Stimulated activated naive CD4-positive, alpha-beta T cell (primary cell): Measurements from ENCODE around the gene PTPRU.

Experiments used
- DNase-seq, 6 experiments: peaks; one replicate each; lab custom pipeline; 2025; lab: John Stamatoyannopoulos, UW

PTPRU gene

DNA sequence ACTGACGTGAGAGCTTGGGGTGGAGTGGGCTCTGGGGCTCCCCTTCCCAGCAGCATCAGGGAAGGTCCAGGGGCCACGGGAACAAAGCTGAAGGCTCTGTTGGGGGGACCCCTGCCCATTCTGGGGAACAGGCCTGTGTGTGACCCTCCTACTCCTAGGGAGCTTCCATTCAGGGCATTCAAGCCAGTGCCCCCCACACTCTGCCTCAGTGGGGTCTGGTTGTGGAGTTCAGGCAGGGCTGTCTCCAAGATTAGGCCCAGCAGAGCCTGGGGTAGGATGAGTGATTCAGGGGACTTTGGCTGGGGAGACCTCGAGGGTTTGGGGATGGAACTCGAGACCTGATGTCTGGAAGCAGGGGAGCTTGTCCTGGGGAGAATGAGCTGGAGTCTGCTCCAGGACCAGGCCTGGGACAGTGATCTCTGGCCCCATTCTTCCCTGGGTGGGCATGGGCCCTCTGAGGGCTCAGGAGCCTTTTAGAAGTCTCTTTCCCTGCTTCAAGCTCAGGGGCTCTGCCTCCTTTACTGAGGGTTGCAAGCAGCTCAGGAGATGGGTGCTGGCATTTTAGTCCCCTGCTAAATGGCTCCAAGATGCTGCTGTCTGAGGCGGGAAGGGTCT lies 81.7 kb downstream of the PTPRU start:
- no peak for DNase-seq

DNA sequence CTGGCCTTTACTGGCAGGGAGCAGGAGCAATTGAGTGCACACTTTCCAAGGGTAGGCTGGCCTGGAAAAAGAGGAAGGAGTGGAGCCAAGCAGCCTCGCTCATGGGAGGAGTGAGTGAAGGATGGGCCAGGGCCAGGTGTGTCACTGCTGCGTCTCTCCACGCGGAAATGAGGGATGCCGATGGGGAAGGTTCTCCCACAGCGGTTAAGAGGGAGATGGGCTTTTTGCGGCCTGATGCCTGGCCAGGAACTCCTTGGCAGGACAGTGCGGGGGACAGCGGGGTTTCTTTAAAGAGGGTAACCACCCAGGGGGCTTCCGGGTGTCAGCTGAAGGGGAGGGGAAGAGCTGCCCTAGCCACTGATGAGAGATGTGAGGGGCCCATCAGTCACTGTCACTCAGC lies 82.4 kb downstream of the PTPRU start:
- DNase-seq, result no peak

DNA sequence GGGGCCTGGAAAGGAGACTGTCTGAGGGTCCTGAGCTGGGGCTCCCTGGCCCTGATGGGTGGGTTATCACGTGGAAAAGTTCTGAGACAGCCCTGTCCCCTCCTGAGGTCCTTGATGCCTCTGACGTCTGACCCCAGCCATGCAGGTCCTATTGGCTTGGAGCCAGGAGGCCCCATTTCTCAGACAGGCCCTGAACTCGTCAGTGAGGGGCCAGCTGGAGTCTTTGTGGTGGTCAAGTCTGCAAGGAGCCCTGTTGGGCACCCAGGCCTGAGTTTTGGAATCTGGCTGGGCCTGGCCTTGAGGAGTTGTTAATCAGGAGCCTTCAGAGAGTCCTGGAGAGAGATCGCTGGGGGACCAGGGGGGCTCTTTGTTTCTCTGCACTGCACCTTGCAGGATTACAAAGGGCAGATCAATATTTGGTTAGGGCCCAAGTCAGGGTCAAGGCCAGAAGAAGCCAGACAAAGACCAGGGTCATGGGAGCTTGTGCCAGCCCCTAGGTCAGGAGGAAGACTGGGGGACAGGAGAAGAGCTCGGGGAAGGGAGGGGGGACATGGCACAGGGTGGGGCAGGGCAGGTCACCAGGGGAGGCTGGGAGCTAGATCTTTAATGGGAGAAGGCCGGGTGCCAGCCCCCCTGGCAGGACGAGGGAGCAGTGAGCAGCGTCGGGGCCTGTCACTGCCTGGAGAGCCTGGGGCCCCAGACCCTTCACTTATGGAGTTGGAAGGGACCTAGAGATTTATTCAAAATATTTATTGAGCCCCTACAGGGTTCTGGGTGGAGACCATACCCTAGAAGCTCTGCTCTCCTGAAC lies 83.2 kb downstream of the PTPRU start:
- no peak for DNase-seq

DNA sequence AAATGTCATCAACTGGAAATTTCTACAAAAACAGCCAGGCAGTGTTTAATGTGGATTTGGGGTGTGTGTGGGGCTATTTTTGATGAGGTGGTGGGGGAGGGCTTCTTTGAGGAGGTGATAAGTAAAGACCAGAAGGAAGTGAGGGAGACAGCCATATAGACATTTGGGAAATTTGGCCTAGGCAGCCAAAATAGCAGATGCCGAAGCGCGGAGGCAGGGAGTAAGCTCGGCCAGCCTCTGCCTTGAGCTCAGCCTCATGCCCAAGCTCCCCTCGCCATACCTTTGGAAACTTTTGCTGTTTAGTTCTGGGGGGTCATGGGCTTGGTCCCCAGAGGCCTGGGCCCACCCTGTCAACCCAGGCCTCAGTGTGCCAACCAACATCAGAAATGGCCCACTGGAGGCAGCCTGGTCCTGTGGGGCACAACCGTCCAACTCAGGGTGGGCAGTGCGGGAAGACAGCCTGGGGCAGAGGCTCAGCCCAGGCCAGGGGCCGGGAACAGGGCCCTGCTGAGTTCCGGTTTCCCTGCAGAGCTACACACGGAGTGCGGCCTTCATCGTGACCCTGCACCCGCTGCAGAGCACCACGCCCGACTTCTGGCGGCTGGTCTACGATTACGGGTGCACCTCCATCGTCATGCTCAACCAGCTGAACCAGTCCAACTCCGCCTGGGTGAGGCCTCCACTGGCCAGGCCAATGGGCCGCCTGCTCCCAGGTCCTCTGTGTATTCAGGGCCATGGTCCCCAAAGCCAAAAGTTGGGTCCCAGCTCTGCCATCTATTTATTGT lies 84.0 kb downstream of the PTPRU start:
- DNase-seq, result no peak

DNA sequence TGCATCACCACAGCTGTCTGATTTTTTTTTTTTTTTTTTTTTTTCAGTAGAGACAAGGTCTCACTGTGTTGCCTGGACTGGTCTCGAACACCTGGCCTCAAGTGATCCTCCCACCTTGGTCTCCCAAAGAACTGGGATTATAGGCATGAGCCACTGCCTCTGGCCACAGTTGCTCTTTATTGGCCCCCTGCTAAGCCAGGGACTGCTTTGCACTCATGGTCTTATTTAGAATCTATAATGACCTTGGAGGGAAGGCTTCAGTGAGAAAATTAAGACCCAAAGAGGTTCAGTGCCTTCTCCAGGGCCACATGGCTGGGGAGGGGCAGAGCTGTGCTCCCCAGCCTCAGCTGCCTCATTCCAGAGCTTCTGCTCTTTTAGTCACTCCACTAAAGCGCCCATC lies 84.9 kb downstream of the PTPRU start:
- DNase-seq, result no peak

DNA sequence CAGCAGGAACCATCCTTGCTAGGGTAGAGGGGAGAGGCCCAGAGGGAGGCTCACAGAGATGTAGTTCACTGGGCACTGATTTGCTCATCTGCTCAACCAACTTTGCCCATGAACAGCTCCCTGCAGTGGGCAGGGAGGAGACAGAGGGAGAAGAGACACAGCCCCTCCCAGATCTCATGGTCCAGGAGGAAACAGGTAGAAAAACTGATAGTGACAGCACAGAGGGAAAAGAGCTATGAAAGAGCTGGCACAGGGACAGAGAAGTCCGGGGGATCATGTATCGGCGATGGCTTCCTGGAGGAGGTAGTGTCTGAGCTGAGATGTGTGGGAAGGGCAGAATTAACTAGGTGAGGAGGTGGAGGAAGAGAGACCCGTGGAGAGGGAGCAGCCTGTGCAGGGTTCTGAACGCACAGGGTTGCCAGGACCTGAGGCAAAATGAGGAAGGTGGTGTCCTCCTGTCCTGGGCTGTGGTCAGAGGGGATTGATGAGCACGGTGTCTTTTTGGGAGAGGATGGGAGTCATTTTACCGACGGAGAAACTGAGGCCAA lies 85.9 kb downstream of the PTPRU start:
- DNase-seq, result no peak

DNA sequence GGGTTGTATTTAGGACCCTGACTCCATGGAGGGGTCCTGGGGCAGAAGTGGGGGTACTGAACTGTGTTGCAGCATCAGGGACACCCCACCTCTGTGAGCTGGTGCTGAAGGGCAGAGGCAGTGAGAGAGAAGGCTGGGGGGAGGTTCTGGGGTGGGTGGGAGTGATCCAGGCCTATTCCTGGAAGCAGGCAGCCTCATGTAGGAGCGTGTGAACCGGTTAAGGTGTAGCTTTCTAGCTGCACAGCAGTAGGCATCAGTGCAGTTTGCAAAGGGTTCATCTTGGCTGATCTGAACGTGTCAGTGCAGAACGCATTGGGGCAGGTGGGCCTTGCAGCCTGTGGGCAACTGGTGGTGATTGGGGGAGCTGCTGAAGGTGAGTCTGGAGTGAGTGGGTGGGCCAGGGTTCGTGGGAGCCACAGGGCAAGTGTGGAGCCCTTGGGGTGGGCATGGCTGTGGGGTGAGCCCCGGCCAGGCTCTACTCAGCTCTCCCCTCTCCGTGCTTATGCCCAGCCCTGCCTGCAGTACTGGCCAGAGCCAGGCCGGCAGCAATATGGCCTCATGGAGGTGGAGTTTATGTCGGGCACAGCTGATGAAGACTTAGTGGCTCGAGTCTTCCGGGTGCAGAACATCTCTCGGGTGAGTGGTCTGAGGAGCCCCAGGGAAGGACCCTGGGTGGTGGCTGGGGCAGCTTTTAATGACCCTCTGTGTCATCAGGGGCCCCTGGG lies 86.7 kb downstream of the PTPRU start:
- DNase-seq, result no peak

DNA sequence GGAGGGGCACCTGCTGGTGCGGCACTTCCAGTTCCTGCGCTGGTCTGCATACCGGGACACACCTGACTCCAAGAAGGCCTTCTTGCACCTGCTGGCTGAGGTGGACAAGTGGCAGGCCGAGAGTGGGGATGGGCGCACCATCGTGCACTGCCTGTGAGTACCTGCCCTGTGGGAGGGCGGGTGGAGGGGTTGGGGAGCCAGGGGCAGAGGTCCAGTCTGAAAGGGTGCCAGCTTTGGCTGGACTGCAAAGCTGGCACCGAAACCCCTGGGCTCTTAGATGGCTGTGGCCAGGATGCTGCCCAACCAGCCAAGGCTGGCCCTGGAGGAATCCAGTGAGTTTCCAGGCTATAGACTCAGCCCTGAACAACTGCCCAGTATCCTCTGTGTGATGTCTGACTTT lies 87.3 kb downstream of the PTPRU start:
- no peak for DNase-seq

DNA sequence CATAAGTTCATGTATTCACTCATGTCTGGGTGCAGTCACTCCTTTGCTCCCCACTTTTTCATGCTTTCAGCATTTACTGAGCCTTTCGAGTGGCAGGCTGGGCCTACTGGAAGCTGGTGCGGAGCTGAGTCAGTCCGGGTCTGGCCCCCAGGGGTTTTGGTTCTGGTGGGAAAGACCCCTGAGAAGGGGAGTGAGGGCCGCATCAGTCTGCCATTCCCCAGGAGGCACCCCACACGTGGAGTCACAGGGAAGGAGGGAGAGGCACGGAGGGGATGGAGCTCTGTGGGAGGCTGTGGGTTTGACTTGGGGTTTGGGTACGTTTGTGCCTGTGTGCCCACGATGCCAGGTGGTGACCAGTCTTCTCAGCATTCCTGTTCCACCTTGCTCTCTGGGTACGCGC lies 87.9 kb downstream of the PTPRU start:
- no peak for DNase-seq

DNA sequence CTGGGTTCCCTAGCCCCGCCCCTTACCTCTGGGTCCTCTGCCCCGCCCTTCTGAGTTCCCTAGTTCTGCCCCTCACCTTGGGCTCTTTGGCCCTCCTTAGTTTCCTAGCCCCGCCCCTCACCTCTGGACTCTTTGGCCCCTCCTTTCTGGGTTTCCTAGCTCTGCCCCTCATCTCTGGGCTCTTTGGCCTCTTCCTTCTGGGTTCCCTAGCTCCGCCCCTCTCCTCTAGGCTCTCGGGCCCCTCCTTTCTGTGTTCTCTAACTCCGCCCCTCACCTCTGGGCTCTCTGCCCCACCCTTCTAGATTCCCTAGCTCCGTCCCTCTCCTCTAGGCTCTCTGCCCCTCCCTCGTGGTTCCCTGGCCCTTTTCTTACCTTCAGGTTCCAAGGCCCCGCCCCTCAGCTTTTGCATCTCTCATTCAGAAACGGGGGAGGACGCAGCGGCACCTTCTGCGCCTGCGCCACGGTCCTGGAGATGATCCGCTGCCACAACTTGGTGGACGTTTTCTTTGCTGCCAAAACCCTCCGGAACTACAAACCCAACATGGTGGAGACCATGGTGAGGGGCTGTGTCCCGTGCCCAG lies 88.5 kb downstream of the PTPRU start:
- DNase-seq, result no peak

DNA sequence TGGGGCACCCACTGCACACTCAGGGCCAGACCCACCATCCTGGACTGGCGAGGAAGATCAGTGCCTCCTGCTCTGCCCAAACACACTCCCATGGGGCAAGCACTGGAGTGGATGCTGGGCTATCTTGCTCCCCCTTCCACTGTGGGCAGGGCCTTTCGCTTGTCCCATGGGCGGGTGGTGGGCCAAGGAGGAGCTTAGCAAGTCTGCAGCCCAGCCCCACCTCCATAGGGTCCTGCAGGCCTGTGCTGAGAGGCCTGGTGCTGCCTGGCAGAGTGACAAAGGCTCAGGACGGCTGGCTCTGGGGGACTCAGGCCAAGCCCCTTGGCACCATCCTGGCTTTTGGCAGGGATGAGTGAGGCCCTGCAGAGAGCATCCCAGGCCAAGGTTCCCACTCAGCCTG lies 89.4 kb downstream of the PTPRU start:
- DNase-seq, result no peak

DNA sequence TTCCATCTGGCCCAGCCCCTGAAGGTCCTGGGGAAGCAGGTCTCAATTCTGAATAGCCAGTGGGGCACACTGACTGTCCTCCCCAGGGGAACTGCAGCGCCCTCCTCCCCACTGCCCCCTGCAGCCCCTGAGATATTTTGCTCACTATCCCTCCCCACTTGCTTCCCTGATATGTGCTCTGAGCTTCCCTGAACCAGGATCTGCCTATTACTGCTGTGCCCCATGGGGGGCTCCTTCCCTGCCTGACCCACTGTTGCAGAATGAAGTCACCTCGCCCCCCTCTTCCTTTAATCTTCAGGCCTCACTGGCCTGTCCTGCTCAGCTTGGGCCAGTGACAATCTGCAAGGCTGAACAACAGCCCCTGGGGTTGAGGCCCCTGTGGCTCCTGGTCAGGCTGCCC lies 89.8 kb downstream of the PTPRU start:
- DNase-seq, result no peak

DNA sequence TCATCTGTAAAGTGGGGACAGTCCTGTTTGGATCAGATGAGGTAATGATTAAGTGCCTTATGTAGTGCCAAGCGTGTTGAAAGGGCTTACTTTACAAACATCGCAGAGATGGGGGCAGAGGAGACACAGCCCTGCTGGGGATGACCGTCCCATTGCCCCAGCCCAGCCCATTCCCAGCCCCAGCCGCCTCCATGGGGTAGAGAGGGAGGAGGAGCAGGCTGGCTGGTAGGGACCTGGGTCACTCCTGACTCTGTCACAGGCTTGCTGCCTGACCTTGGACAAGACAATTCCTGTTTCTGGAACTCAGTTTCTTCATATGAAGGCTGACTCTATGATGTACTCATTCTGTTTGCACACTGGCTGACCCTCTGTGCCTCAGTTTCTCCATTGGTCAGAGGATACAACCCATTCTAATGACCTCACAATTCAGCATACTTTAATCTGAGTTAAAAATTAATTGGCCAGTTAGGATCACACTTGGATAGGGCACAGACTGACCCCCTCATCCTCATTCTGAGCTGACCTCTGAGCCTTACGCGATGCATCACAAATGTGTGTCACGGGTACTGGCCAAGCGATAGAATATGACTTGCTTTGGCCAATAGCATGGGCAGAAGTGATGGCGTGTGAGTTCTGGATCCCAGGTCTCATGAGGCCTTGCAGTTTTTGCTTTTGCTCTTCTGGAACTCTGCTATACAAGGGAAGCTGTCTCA lies 91.1 kb downstream of the PTPRU start:
- DNase-seq, result no peak

DNA sequence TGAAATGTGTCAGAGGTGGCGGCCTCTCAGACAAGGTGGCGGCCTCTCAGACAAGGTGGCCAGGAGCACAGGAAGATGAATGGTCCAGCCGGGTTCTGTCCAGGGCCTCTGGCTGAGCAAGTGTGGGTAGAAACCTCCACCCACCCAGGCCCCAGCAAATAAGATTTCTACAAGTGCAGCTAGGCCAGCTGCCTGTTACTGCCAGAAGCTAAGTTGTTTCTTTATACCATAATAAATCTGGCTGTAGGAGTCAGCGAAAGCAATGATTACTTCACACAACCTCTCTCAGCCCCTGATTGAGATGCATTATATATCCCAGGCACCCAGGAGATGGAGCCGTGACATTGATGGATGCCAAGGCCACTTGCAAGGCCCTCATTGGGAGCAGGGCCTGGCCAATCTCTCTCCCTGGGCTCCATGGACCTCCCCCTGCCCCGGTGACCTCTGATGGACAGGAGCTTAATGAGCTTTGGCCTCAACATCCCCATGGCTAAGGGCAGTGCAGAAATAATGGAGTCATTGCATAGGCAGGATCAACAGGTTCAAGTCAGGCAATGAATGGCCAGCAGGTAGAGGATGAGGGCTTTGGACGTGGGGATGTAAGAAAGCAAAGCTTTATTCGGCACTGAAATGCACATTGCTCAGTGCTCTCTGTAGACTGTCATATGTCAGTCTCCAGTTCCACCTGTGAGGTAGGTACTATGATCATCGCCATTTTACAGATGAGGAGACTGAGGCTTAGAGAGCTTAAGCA lies 92.9 kb downstream of the PTPRU start:
- no peak for DNase-seq

DNA sequence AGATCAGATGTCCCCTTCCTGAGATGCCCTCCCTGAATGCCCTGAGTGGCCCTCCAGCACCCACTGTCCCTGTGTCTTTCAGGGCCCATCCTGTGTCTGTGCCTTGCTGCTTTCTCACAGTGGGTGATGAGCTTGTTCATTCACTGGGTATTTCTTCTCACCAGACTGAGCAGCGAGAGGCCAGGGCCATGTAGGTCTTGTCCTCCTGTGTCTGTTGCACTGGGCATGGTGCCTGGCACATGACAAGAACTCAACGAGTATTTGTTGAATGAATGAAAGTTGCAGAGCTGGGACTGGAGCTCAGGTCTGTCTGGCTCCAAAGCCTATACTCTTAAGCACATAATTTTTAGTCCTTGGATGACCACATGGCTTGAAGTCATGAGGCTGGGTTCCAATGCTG lies 93.8 kb downstream of the PTPRU start:
- DNase-seq, result no peak

DNA sequence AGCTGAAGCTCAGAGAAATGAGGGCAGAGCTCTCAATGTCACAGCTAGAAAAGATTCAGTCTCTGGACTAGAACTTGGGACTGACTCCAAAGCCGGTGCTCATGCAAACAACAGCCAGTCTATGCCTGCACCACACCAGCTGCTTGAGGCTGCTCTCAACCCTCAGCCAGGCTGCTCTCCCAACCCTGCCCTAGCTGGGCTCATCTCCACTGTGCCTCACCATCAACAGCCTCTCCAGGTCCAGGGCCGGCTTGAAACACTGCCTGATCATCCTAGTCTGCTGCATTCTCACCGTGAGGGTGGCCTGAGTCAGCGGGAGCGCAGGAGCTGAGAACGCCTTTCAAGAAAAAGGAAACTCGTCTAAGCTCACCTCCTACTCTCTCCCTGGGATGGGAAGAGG lies 94.5 kb downstream of the PTPRU start:
- no peak for DNase-seq

DNA sequence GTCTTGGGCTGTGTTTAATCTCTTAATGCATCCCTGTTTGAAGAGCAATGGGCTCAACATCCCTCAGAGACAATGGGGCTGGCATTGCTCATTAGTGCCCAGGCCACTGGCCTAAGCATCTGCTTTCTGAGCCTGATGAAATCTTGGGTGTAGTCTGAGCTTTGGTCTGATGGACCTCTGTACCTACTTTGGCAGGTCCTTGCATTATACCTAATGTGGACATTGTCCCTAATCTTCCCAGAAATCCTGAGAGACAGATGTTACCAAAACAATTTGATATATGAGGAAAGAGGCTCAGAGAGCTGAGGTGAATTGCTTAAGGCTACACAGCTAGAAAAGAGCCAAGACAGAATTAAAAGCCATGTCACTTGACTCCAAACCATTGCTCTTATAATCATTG lies 95.0 kb downstream of the PTPRU start:
- DNase-seq, result no peak

DNA sequence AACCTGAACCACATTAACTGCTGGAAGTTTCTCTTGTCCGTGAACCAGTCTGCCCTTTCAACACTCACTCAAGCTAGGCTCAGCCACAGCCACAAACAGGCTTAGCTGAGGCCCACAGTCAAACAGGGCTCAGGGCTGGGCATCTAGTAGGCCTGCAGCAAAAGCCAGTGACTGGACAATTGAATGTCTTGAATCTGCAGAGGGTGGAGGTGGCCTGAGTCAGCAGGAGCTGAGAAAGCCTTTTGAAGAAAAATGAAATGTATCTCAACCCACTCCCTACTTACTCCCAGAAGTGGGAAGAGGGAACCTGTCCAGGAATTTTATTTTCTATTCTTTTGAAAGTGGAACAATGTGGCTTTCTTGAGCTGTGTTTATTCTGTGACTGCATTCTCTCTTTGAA lies 95.4 kb downstream of the PTPRU start:
- no peak for DNase-seq

DNA sequence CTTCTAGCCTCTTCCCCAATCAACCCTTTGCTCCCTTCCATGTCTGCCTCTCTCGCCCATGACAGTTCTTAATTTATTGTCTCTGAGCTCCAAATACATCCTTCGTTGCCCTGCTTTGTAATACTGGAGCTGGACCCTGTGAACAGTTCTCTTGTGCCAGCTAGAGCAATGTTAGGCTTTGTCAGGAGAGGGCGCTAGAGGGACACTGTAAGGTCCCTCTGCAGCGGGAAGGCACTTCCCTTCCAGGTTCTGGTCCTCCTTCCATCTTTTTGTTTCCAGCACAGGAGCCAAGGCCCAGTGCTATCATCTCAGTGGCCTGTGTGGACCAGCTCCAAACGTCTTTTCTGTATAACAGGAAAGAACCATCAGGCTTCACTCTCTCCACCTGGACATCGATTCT lies 95.9 kb downstream of the PTPRU start:
- DNase-seq, result no peak

DNA sequence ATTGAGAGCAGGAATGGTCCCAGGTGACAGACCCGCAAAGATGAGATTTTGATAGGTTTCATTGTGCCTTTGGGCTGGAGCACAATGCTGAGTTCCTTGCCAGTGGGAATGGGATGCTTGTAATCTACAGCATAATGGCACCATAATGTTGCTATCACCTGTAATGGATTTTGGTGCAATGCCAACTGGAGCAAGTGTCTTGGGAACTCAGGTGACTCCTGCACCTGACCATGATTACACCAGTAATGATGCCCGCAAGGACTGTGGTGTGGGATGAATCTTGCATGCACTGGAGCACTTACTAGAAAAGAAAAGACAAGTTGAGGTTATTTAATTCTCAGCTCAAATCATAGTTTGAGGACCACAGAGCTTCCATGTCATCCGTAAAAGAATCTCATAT lies 96.7 kb downstream of the PTPRU start:
- no peak for DNase-seq
